Coronary artery (tissue), 2 donors: ENCODE data around the gene POMT1.
"Not testable (repeated sequence)": the region's sequence is repeated elsewhere in the genome, so short reads cannot be mapped to it uniquely, and the experiment has no call there.

Source experiments
- DNase-seq: peaks from one replicate; pipeline ENCODE4 v3.0.0-alpha.2; 2017; ENCODE audit warnings: low spot score
- H3K27ac ChIP-seq, 2 donors: fragments of 200-600 bp; sonication (generic); one replicate each; pipeline ENCODE4 v1.5.1; 2016 to 2019
- H3K4me3 ChIP-seq: fragments of 200-600 bp; sonication (generic); 2 replicates; pipeline ENCODE4 v1.5.1; 2016; ENCODE audit warnings: mild to moderate bottlenecking, moderate library complexity
- TF ChIP-seq, protein P1 (sequence below): fragments of 200-600 bp; sonication (generic); IDR thresholded peaks from one replicate; pipeline ENCODE4 v1.5.1; 2019; ENCODE audit warnings: antibody characterized with exemption

POMT1 gene

DNA sequence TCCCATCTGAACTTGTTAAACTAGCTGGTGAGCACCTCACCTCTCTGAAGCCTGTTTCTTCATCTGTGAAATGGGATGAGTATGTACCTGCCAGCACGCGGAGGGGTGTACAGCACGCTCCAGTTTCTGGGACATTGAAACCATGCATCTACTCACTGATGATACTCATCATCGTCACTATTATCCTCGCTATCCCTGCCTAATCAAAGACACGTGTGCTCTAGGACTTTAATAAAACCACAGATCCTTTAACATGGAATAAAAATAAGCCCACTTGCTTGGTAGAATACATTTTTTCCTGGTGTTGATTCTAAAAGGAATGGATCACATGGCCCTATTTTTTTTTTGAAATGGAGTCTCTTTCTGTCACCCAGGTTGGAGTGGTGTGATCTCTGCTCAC is 37.3 kb upstream of the POMT1 start:
- DNase-seq = peak; percentile 5
- Histone ChIP-seq H3K4me3 (no peak overlapping the region), H3K27ac (no peak overlapping the region)
- TF ChIP-seq, protein P1, sequence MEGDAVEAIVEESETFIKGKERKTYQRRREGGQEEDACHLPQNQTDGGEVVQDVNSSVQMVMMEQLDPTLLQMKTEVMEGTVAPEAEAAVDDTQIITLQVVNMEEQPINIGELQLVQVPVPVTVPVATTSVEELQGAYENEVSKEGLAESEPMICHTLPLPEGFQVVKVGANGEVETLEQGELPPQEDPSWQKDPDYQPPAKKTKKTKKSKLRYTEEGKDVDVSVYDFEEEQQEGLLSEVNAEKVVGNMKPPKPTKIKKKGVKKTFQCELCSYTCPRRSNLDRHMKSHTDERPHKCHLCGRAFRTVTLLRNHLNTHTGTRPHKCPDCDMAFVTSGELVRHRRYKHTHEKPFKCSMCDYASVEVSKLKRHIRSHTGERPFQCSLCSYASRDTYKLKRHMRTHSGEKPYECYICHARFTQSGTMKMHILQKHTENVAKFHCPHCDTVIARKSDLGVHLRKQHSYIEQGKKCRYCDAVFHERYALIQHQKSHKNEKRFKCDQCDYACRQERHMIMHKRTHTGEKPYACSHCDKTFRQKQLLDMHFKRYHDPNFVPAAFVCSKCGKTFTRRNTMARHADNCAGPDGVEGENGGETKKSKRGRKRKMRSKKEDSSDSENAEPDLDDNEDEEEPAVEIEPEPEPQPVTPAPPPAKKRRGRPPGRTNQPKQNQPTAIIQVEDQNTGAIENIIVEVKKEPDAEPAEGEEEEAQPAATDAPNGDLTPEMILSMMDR = no peak

DNA sequence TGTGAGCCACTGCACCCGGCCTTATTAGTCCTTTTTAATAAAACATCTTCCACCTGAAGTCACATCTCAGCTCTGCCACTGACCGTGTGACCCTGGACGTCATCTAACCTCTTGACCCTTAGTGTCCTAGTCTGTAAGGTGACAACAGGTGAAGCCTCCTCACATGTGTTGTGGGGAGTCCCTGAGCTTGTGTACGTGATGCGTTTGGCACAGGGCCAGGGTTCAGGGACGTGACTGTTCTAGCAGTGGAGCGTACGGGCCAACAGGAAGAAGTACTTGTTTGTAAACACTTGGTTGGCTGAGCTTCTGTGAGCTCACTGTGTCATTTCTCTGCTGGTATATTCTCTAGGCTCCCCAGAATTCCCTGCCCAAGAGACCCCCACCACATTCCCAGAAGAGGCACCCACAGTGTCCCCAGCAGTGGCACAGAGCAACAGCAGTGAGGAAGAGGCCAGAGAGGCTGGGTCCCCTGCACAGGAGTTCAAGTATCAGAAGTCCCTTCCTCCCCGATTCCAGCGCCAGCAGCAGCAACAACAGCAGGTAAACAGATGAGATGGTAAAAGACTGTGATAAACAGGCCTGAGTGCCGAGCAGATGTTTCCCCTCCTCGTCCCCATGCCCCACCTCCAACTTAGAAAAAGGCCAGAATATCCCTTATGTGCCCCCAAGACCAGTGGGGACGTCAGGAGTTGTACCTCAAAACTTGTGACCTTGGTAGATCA is 35.3 kb upstream of the POMT1 start:
- Histone ChIP-seq H3K4me3 (no peak overlapping the region), H3K27ac (no peak overlapping the region)
- TF ChIP-seq, protein P1 = no peak
- peak; percentile 64 for DNase-seq

DNA sequence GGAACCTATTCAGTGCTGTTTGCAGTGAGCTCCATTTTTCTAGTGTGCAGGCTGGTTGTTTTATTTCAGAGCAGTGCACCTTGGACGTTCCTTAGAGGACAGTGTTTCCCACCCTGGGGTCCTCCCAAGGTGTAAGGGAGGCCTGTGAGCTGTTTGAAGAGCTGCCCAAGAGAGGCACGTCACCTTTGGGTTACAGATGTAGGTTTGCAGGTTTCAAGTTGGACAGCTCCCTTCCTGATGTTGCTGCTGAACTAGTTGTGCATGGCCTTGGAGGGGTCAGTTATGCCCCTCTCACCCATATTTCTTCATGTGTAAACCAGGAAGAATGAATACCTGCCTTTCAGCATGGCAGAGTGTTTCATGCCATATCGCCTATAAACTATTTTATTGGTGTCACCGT is 34.7 kb upstream of the POMT1 start:
- TF ChIP-seq, protein P1 = no peak
- H3K4me3 ChIP-seq = no peak overlapping the region
- H3K27ac ChIP-seq = no peak overlapping the region
- peak; percentile 28 for DNase-seq

DNA sequence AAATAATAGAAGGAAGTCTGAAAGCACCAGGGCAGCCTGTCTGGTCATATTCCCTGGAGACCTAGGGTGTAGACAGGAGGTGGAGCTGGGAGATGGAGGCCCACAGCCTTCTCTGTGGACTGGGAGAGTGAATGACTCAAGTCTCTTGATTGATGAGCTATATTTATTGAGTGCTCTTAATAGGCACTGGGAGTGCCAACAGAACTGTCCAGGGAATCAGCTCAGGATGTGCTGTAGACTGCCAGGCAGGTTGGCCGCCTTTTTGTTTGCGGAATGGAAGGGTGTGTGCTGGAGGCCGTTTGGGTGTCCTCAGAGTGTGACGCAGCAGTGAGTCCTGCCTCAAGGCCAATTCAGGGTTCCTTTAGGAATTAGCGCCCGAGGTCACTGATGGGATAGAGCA is 33.4 kb upstream of the POMT1 start:
- TF ChIP-seq, protein P1 = no peak
- Histone ChIP-seq H3K27ac (no peak overlapping the region), H3K4me3 (no peak overlapping the region)
- peak; percentile 35 for DNase-seq

DNA sequence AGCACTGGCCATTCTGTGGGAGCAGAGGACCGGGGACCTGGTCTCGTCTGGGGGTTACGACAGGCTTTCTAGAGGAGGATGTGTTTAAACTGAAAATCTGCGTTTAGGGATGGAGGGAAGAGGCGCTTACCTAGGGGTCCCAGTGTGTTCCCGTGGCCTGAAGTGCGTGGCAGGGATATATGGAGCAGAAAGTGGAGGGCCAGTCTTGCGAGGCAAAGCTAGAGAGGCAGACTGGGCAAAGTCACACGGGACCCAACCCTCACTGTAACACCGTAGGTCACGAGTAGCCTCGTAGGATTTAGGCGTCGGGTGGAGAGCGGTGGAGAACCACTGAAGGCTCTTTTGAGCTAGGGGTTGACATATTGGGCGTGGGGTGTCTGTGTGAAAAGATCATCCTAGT is 32.8 kb upstream of the POMT1 start:
- peak; percentile 40 for DNase-seq
- TF ChIP-seq, protein P1 = no peak
- Histone ChIP-seq H3K4me3 (no peak overlapping the region), H3K27ac (no peak overlapping the region)

DNA sequence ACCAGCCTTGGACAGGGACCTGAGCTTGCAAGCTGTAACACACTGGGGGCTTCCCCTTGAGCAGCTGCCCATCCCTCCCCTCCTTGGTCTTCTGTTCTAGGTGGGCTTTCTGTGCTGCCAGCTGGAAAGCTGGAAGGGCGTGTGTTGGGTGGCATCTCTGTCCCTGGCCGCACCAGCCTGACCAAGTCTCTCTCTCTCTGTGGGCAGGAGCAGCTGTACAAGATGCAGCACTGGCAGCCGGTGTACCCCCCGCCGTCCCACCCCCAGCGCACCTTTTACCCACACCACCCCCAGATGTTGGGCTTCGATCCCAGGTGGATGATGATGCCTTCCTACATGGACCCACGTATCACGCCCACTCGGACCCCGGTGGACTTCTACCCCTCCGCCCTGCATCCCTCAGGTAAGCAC is 32.1 kb upstream of the POMT1 start:
- TF ChIP-seq, protein P1 = no peak
- peak; percentile 63 for DNase-seq
- H3K4me3 ChIP-seq = no peak overlapping the region
- no peak overlapping the region for H3K27ac ChIP-seq

DNA sequence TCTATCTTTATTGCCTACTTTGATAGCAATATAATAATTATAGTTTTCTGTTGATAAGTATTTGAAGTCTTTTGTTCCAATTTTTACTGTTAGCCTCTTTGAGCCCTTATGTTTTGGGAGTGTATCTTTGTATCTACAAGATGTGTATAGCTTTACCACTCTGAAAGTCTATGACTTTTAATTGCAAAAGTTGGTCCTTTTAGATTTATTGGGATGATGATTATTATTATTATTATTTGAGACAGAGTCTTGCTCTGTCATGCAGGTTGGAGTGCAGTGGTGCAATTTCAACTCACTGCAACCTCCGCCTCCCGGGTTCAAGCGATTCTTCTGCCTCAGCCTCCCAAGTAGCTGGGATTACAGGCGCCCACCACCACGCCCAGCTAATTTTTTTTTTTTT is 30.6 kb upstream of the POMT1 start:
- H3K27ac ChIP-seq, DNase-seq, H3K4me3 ChIP-seq: not testable (repeated sequence)
